GM10248 (cell line): ENCODE measurements around the gene TMEM238L.

Experiments
- CTCF ChIA-PET: fragments of 300-600 bp; sonication (Branson Sonifier 250); formaldehyde crosslinking; extraction: SDS; loops from one replicate; lab custom pipeline; 2021; ENCODE audit warnings: antibody characterized with exemption; lab: Yijun Ruan, JAX
- POLR2A ChIA-PET: fragments of 350-650 bp; sonication (Branson Sonifier 250); formaldehyde crosslinking; extraction: SDS; loops from one replicate; lab custom pipeline; 2020; ENCODE audit warnings: antibody characterized with exemption; lab: Yijun Ruan, JAX
- DNase-seq: peaks from one replicate; pipeline ENCODE4 v3.0.0; 2012; ENCODE audit errors: extremely low spot score
- CTCF ChIP-seq: IDR thresholded peaks from 2 replicates; pipeline ENCODE4 v1.5.1; 2012; ENCODE audit warnings: mild to moderate bottlenecking, low read depth; ENCODE audit errors: extremely low read depth, missing control alignments, control extremely low read depth

The TMEM238L gene

DNA sequence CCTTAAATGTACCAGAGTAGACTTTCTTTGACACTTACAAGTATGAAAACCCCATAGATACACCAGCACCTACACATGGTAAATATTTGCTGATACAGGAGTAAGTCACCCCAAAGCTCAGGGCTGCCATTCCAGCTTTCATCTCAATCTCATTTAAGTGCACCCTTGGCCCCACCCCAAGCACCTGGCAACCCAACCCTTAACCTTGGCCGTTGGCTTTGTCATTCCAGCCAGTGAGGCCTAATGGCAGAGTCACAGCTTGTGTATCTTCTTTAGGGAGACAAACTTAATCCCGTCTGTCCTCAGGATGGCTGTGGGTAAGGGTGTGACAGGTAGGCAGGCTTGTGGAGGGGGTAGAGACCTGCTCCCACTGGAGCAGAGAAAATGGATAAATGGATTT, 42.6 kb downstream of the TMEM238L start:
- POLR2A ChIA-PET = no interaction called here
- TF ChIP-seq CTCF = no peak
- DNase-seq = no peak
- CTCF ChIA-PET = interaction anchor here (0.8 to 1.5 kb wide), 3 partner anchors 11 to 83 kb away, joined by 3 to 4 read pairs (median 3); no protein-coding TSS in a partner anchor

DNA sequence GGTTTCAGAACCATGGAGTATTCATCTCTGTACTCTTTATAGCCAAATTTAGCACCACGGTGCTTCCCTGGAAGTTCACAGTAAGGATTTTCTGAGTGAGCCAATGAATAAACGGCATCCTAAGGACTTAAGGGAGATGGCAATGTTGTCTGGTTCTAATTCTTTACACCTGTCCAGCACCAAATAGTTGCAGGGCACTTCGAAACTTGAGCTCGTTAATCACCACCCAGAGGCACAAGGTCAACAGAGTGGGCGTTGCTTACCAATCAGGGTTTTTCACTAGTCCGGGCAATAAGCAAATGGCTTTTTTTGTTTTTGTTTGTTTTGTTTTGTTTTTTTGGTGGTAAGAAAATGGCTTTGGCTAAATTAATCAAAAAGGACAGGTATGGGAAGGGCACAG, 45.8 kb downstream of the TMEM238L start:
- POLR2A ChIA-PET = no interaction called here
- no peak for TF ChIP-seq CTCF
- CTCF ChIA-PET = interaction anchor here (1.1 to 2.1 kb wide), 2 partner anchors 11 to 111 kb away, joined by 4 to 8 read pairs; no protein-coding TSS in a partner anchor
- DNase-seq = no peak

- ChIA-PET CTCF (interaction anchor here (0.7 to 2.1 kb wide), 2 partner anchors 9 to 10 kb away, joined by 3 to 8 read pairs; no protein-coding TSS in a partner anchor), POLR2A (no interaction called here)
- TF ChIP-seq CTCF = no peak
- DNase-seq = no peak
Measured at GRCh38 chr17:10757647-10758046, 46.3 kb downstream of the TMEM238L start.

GRCh38 chr17:10757067-10757466, 46.8 kb downstream of the TMEM238L start:
- ChIA-PET CTCF (interaction anchor here (0.7 to 2.1 kb wide), 2 partner anchors 10 kb away, joined by 3 to 8 read pairs; no protein-coding TSS in a partner anchor), POLR2A (no interaction called here)
- no peak for TF ChIP-seq CTCF
- DNase-seq = no peak

DNA sequence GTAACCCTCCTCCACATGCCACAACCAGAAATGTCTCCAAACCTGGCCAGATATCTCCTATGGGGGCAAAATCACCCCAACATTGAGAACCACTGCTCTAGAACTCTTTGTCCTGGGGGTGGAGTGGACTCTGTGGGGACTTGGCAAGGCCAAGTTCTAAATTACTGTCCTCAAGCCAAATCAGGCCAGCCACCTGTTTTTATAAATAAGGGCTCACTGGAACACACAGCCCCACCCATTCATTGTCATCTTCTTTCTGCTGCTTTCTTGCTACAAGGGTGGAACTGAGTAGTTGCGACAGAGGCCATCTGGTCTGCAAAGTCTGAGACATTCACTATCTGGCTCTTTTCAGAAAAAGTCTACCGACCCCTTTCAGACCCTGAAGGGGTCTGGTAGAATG, 47.3 kb downstream of the TMEM238L start:
- CTCF ChIA-PET = interaction anchor here (0.7 to 2.1 kb wide), 2 partner anchors 9 to 11 kb away, joined by 3 to 8 read pairs; no protein-coding TSS in a partner anchor
- TF ChIP-seq CTCF = no peak
- POLR2A ChIA-PET = no interaction called here
- DNase-seq = no peak

- POLR2A ChIA-PET = no interaction called here
- CTCF ChIA-PET = interaction anchor here (2.1 kb wide), 1 partner anchor 9 kb away, joined by 8 read pairs; no protein-coding TSS in a partner anchor
- TF ChIP-seq CTCF = no peak
- no peak for DNase-seq
Measured at GRCh38 chr17:10756185-10756584, 47.7 kb downstream of the TMEM238L start.

- CTCF ChIA-PET = interaction anchor here (1.9 kb wide), 1 partner anchor 19 kb away, joined by 5 read pairs; no protein-coding TSS in a partner anchor
Measured at GRCh38 chr17:10755592-10756127, 48.2 kb downstream of the TMEM238L start.

More at GRCh38 chr17:10755592-10756127, 48.2 kb downstream of the TMEM238L start:
- POLR2A ChIA-PET = no interaction called here
- DNase-seq = no peak
- TF ChIP-seq CTCF = no peak
